HG03095 (cell line): ENCODE data around the gene HOXC10.

Experiments
- ATAC-seq: cut with Tn5 transposase; IDR thresholded peaks from one replicate; pipeline ENCODE4 v1.9.1; 2021; ENCODE audit warnings: moderate library complexity; ENCODE audit not compliant: unreplicated experiment

The HOXC10 gene

GRCh38 chr12:54014377-54015017, 29.6 kb downstream of the HOXC10 start:
- no peak for ATAC-seq

- no peak for ATAC-seq
Observed at GRCh38 chr12:54015018-54015931, 30.3 kb downstream of the HOXC10 start.

GRCh38 chr12:54016051-54016450, 31.1 kb downstream of the HOXC10 start:
- ATAC-seq: no peak

GRCh38 chr12:54016478-54016964, 31.6 kb downstream of the HOXC10 start:
- no peak for ATAC-seq

GRCh38 chr12:54017027-54017788, 32.3 kb downstream of the HOXC10 start:
- peak; percentile 25 for ATAC-seq

GRCh38 chr12:54017878-54018467, 33.0 kb downstream of the HOXC10 start:
- peak; percentile 69 for ATAC-seq

GRCh38 chr12:54018468-54018984, 33.6 kb downstream of the HOXC10 start:
- ATAC-seq: no peak

- ATAC-seq: no peak
Observed at GRCh38 chr12:54019091-54019811, 34.3 kb downstream of the HOXC10 start.

GRCh38 chr12:54019924-54020590, 35.1 kb downstream of the HOXC10 start:
- ATAC-seq: no peak

GRCh38 chr12:54020591-54021405, 35.9 kb downstream of the HOXC10 start:
- ATAC-seq: no peak

- no peak for ATAC-seq
Observed at GRCh38 chr12:54021432-54022013, 36.6 kb downstream of the HOXC10 start.

GRCh38 chr12:54022960-54023884, 38.3 kb downstream of the HOXC10 start:
- ATAC-seq: no peak

GRCh38 chr12:54024127-54024526, 39.2 kb downstream of the HOXC10 start:
- ATAC-seq: no peak

GRCh38 chr12:54024581-54025305, 39.8 kb downstream of the HOXC10 start:
- no peak for ATAC-seq

GRCh38 chr12:54025499-54026405, 40.8 kb downstream of the HOXC10 start:
- ATAC-seq: no peak
